Head of caudate nucleus (tissue), 42 donors: Measurements from ENCODE around the gene ZNF625.
"Not testable (repeated sequence)": the region's sequence is repeated elsewhere in the genome, so short reads cannot be mapped to it uniquely, and the experiment has no call there.

Experiments used
- DNase-seq, 42 donors: peaks; one replicate each; pipeline versions ENCODE4 v3.0.0 to v3.0.0-alpha.2; 2020 to 2021; ENCODE audit warnings: mixed read lengths in 7 of 42
- intact Hi-C: fragments of 100-400 bp; cut with DNase I; formaldehyde crosslinking; loops from one replicate; pipeline ENCODE4 v1.15.0; 2022

ZNF625 gene

GRCh38 chr19:12139885-12140544, 16.5 kb downstream of the ZNF625 start, which contains the start of gene ZNF20:
TSS of gene ZNF20 (minus strand) at chr19:12140350. CDS start at chr19:12140182, 168 bp downstream.
- peak; percentile 90 to 99 (median 96) for DNase-seq
- intact Hi-C loops: loop anchor here (5.0 to 10.0 kb wide), 2 partner anchors 75 to 343 kb away; partner anchors contain the start of genes ZNF491 and ZNF844

GRCh38 chr19:12139269-12139668, 17.3 kb downstream of the ZNF625 start:
- DNase-seq: no peak
- intact Hi-C loops: no loop called here

GRCh38 chr19:12137221-12137940, 19.2 kb downstream of the ZNF625 start:
- intact Hi-C loops: no loop called here
- DNase-seq: no peak

GRCh38 chr19:12133069-12133468, 23.5 kb downstream of the ZNF625 start:
- intact Hi-C loops: no loop called here

GRCh38 chr19:12126707-12127106, 29.8 kb downstream of the ZNF625 start:
- peak in 22 of 42 donors; percentile 3 to 70 (median 20) for DNase-seq
- intact Hi-C loops: no loop called here

More at GRCh38 chr19:12133069-12133468, 23.5 kb downstream of the ZNF625 start:
- no peak for DNase-seq

GRCh38 chr19:12117201-12117970, 39.1 kb downstream of the ZNF625 start:
- intact Hi-C loops: no loop called here
- DNase-seq: no peak

- no peak for DNase-seq
- intact Hi-C loops: no loop called here
These were observed 43.4 kb downstream of the ZNF625 start for GRCh38 chr19:12113121-12113520.

GRCh38 chr19:12112701-12113100, 43.8 kb downstream of the ZNF625 start:
- DNase-seq: no peak
- intact Hi-C loops: no loop called here

- intact Hi-C loops: no loop called here
These were observed 44.4 kb downstream of the ZNF625 start for GRCh38 chr19:12111943-12112637.

GRCh38 chr19:12111176-12111575, 45.4 kb downstream of the ZNF625 start:
- DNase-seq: no peak
- intact Hi-C loops: no loop called here

More at GRCh38 chr19:12111943-12112637, 44.4 kb downstream of the ZNF625 start:
- no peak for DNase-seq

GRCh38 chr19:12103909-12104308, 52.6 kb downstream of the ZNF625 start:
- intact Hi-C loops, DNase-seq: not testable (repeated sequence)

- intact Hi-C loops: no loop called here
- DNase-seq: no peak
These were observed 58.5 kb downstream of the ZNF625 start for GRCh38 chr19:12098040-12098439.

- DNase-seq: no peak
- intact Hi-C loops: no loop called here
These were observed 61.3 kb downstream of the ZNF625 start for GRCh38 chr19:12095111-12095790.
